Lung (tissue), 12 donors: Measurements from ENCODE around the gene EHD3. TPM values are rescaled to one million over a fixed set of nuclear protein-coding genes. Genes with fewer than 3 reads are reported as not detected.

ENCODE experiments used
- ATAC-seq: fragments of 200-7000 bp; cut with Tn5 transposase; one replicate; pipeline ENCODE4 v1.9.1; 2020; ENCODE audit warnings: moderate number of reproducible peaks; ENCODE audit not compliant: insufficient read depth, low FRiP score
- DNase-seq, 3 donors: peaks; one replicate each; pipeline ENCODE4 v3.0.0-alpha.2; 2013 to 2017
- H3K27ac ChIP-seq, 2 donors: one replicate each; pipeline ENCODE4 v1.5.1; 2013; ENCODE audit warnings: mild to moderate bottlenecking in 2 of 2, moderate library complexity in 2 of 2, control low read depth in 1 of 2, inconsistent platforms in 1 of 2, low read depth in 1 of 2, low read length in 1 of 2
- H3K27me3 ChIP-seq, 3 donors: one replicate each; pipeline ENCODE4 v1.5.1; 2013; ENCODE audit warnings: low read length in 2 of 3; ENCODE audit not compliant: control insufficient read depth in 3 of 3, insufficient read depth in 3 of 3
- H3K36me3 ChIP-seq, 4 donors: one replicate each; pipeline ENCODE4 v1.5.1; 2013; ENCODE audit warnings: low read length in 4 of 4, mild to moderate bottlenecking in 1 of 4, moderate library complexity in 1 of 4; ENCODE audit not compliant: control insufficient read depth in 4 of 4, insufficient read depth in 4 of 4
- H3K4me1 ChIP-seq, 5 donors: one replicate each; pipeline ENCODE4 v1.5.1; 2013; ENCODE audit warnings: low read length in 5 of 5, mild to moderate bottlenecking in 2 of 5, moderate library complexity in 1 of 5; ENCODE audit not compliant: control insufficient read depth in 5 of 5, insufficient read depth in 5 of 5
- H3K4me3 ChIP-seq: one replicate; pipeline ENCODE4 v1.5.1; 2013; ENCODE audit warnings: mild to moderate bottlenecking, control low read depth, moderate library complexity
- H3K9ac ChIP-seq, 2 donors: one replicate each; pipeline ENCODE4 v1.5.1; 2013; ENCODE audit warnings: low read length in 2 of 2, control low read depth in 1 of 2; ENCODE audit not compliant: insufficient read depth in 1 of 2
- H3K9me3 ChIP-seq, 4 donors: one replicate each; pipeline ENCODE4 v1.5.1; 2013; ENCODE audit warnings: low read length in 3 of 4, mild to moderate bottlenecking in 1 of 4, moderate library complexity in 1 of 4; ENCODE audit not compliant: control insufficient read depth in 4 of 4, insufficient read depth in 3 of 4
- CTCF ChIP-seq: IDR thresholded peaks from 2 replicates; pipeline ENCODE4 v1.5.1; 2012; ENCODE audit warnings: mild to moderate bottlenecking; ENCODE audit errors: control extremely low read depth, extremely low read depth
- WGBS, 2 donors: extraction: QIAGEN DNeasy Blood & Tissue Kit; methylation state at CpG; one replicate each; pipeline ENCODE4 v1.1.7; 2013; 5-methylcytosine and 5-hydroxymethylcytosine counted together
- polyA plus RNA-seq, 2 donors: library from polyadenylated mRNA; stranded (reverse); fragments of 200-250 nt; gene quantifications; one replicate each; pipeline ENCODE4 v1.2.1, GENCODE V29; 2013
- total RNA-seq, 2 donors: library from RNA; depleted of rRNA in 1 of 2; stranded (reverse); fragments of >200 nt in 1 of 2; gene quantifications; one replicate each; pipeline ENCODE4 v1.2.1, GENCODE V29; 2014 to 2021
- donor health status: control.
- donor health status: control.
- donor health status: Bipolar disorder and iron deficiency.
- donor health status: healthy.
- donor health status: DM: yes; HTN: yes; CAD: no.

EHD3 gene
- total and polyA plus RNA-seq, 4 donors, result 1.5 to 9.5 (median 5.1) TPM

GRCh38 chr2:31238906-31239592 lies 5.1 kb downstream of the EHD3 start:
- Histone ChIP-seq H3K36me3 (no peaks in the 10 kb centered on the region), H3K4me3 (no peak overlapping the region), H3K27me3 (no peaks in the 10 kb centered on the region), H3K27ac (peak overlapping the region; percentile 40 to 74), H3K9ac (no peak overlapping the region), H3K4me1 (peaks cover 0 to 27% (median 8%) of the 10 kb centered on the region in 5 donors), H3K9me3 (no peaks in the 10 kb centered on the region)
- no peak for TF ChIP-seq CTCF
- no peak for ATAC-seq
- DNase-seq, result no peak
- WGBS, 2 donors, result 86 to 89% methylated on average over 13 of the region's 13 CpGs

- Histone ChIP-seq H3K4me1 (peaks cover 0 to 24% (median 6%) of the 10 kb centered on the region in 5 donors), H3K27ac (peak overlapping the region; percentile 40 to 74), H3K36me3 (peaks cover 0 to 2% (median 0%) of the 10 kb centered on the region in 4 donors), H3K4me3 (no peak overlapping the region), H3K27me3 (no peaks in the 10 kb centered on the region), H3K9ac (no peak overlapping the region), H3K9me3 (no peaks in the 10 kb centered on the region)
- WGBS, 2 donors, result 44 to 60% methylated on average over 22 of the region's 22 CpGs
- peak; percentile 47 for ATAC-seq
- DNase-seq, result peak in 1 of 3 donors; percentile 20
- no peak for TF ChIP-seq CTCF
Observed at GRCh38 chr2:31239593-31240177, 5.7 kb downstream of the EHD3 start.

GRCh38 chr2:31240381-31241365 lies 6.7 kb downstream of the EHD3 start:
- no peak for DNase-seq
- WGBS, 2 donors, result 84 to 85% methylated on average over 11 of the region's 11 CpGs
- Histone ChIP-seq H3K27ac (peak overlapping the region in 1 of 2 donors; percentile 74), H3K9me3 (no peaks in the 10 kb centered on the region), H3K9ac (no peak overlapping the region), H3K27me3 (no peaks in the 10 kb centered on the region), H3K4me3 (no peak overlapping the region), H3K36me3 (peaks cover 0 to 2% (median 0%) of the 10 kb centered on the region in 4 donors), H3K4me1 (peaks cover 0 to 22% (median 5%) of the 10 kb centered on the region in 5 donors)
- ATAC-seq, result no peak
- no peak for TF ChIP-seq CTCF
